IMR-90 (cell line): ENCODE data around the gene ZNF362. TPM values are rescaled to one million over a fixed set of nuclear protein-coding genes. Genes with fewer than 3 reads are reported as not detected.

Experiments used
- ATAC-seq: fragments of 200-7000 bp; cut with Tn5 transposase; 2 replicates; pipeline ENCODE4 v1.9.1; 2020; ENCODE audit warnings: low read depth, mild to moderate bottlenecking, moderate library complexity
- BruUV-seq: library from RNA; stranded (reverse); fragments of 400-500 nt; replicated peaks from 2 replicates; lab custom pipeline; 2021; lab: Mats Ljungman, UMichigan
- CTCF ChIA-PET: fragments of 300-600 bp; formaldehyde crosslinking; extraction: SDS; loops from one replicate; lab custom pipeline; 2021; ENCODE audit warnings: antibody characterized with exemption; lab: Yijun Ruan, JAX
- POLR2A ChIA-PET: fragments of 300-600 bp; sonication (Branson Sonifier 250); formaldehyde crosslinking; loops from one replicate; lab custom pipeline; 2022; ENCODE audit warnings: antibody characterized with exemption; ENCODE audit not compliant: unreplicated experiment; lab: Charles Lee
- DNase-seq: peaks from one replicate; pipeline ENCODE4 v3.0.0; 2013
- H2AFZ ChIP-seq: replicated peaks from 2 replicates; pipeline ENCODE3; 2013; ENCODE audit warnings: low read length, mild to moderate bottlenecking; ENCODE audit not compliant: poor library complexity
- H2AK5ac ChIP-seq: 2 replicates; pipeline ENCODE4 v1.6.1; 2013; ENCODE audit warnings: low read depth, low read length, inconsistent platforms
- H2AK9ac ChIP-seq: replicated peaks from 2 replicates; pipeline ENCODE3; 2013; ENCODE audit warnings: mild to moderate bottlenecking, low read depth, low read length, moderate library complexity; ENCODE audit not compliant: poor library complexity
- H2BK120ac ChIP-seq: 2 replicates; pipeline ENCODE4 v1.6.1; 2013; ENCODE audit warnings: low read depth, low read length, inconsistent platforms
- H2BK15ac ChIP-seq: 3 replicates; pipeline ENCODE4 v1.6.1; 2013; ENCODE audit warnings: low read depth, low read length, inconsistent platforms
- H2BK20ac ChIP-seq: 2 replicates; pipeline ENCODE4 v1.6.1; 2013; ENCODE audit warnings: low read depth, mild to moderate bottlenecking, inconsistent platforms, low read length, moderate library complexity
- H2BK5ac ChIP-seq: 2 replicates; pipeline ENCODE4 v1.6.1; 2013; ENCODE audit warnings: mild to moderate bottlenecking, low read depth, low read length, inconsistent platforms; ENCODE audit not compliant: poor library complexity, severe bottlenecking
- H3K14ac ChIP-seq: replicated peaks from 2 replicates; pipeline ENCODE4 v1.6.1; 2013; ENCODE audit warnings: low read depth, low read length, inconsistent platforms
- H3K18ac ChIP-seq: 2 replicates; pipeline ENCODE4 v1.6.1; 2013; ENCODE audit warnings: low read depth, low read length, control low read depth
- H3K23ac ChIP-seq: 2 replicates; pipeline ENCODE4 v1.6.1; 2013; ENCODE audit warnings: low read depth, low read length, inconsistent platforms
- H3K27ac ChIP-seq: 2 replicates; pipeline ENCODE4 v1.5.1; 2013; ENCODE audit warnings: mild to moderate bottlenecking, control low read depth, low read length; ENCODE audit not compliant: insufficient read depth
- H3K27me3 ChIP-seq: 2 replicates; pipeline ENCODE4 v1.6.1; 2013; ENCODE audit warnings: low read length; ENCODE audit not compliant: control insufficient read depth, insufficient read depth
- H3K36me3 ChIP-seq: 2 replicates; pipeline ENCODE4 v1.6.1; 2013; ENCODE audit warnings: low read length, mixed read lengths; ENCODE audit not compliant: control insufficient read depth, insufficient read depth
- H3K4ac ChIP-seq: 2 replicates; pipeline ENCODE4 v1.6.1; 2013; ENCODE audit warnings: low read depth, low read length, inconsistent platforms
- H3K4me1 ChIP-seq: 2 replicates; pipeline ENCODE4 v1.6.1; 2013; ENCODE audit warnings: low read length, mixed read lengths; ENCODE audit not compliant: control insufficient read depth, insufficient read depth
- H3K4me2 ChIP-seq: 2 replicates; pipeline ENCODE4 v1.6.1; 2013; ENCODE audit warnings: low read depth, mild to moderate bottlenecking, control low read depth, low read length, moderate library complexity
- H3K4me3 ChIP-seq: 2 replicates; pipeline ENCODE4 v1.5.1; 2013; ENCODE audit warnings: low read depth, mild to moderate bottlenecking, control low read depth, low read length, moderate library complexity; ENCODE audit not compliant: insufficient read depth
- H3K56ac ChIP-seq: 2 replicates; pipeline ENCODE4 v1.6.1; 2013; ENCODE audit warnings: low read length, inconsistent platforms; ENCODE audit not compliant: insufficient read depth; ENCODE audit errors: extremely low read depth
- H3K79me1 ChIP-seq, 2 experiments: 2 replicates each; pipeline ENCODE4 v1.6.1; 2013; ENCODE audit warnings: low read length in 2 of 2, inconsistent platforms in 1 of 2, low read depth in 1 of 2
- H3K9ac ChIP-seq: 2 replicates; pipeline ENCODE4 v1.6.1; 2013; ENCODE audit warnings: low read depth, low read length, control low read depth
- H3K9me1 ChIP-seq: 2 replicates; pipeline ENCODE4 v1.6.1; 2013; ENCODE audit warnings: low read length, inconsistent platforms; ENCODE audit not compliant: insufficient read depth
- H3K9me3 ChIP-seq: 2 replicates; pipeline ENCODE4 v1.6.1; 2013; ENCODE audit warnings: low read length; ENCODE audit not compliant: control insufficient read depth, insufficient read depth
- H4K20me1 ChIP-seq: 2 replicates; pipeline ENCODE4 v1.6.1; 2013; ENCODE audit warnings: low read length, inconsistent platforms; ENCODE audit not compliant: insufficient read depth
- H4K5ac ChIP-seq: 2 replicates; pipeline ENCODE4 v1.6.1; 2013; ENCODE audit warnings: mild to moderate bottlenecking, low read depth, low read length, control low read depth
- H4K8ac ChIP-seq, 2 experiments: 2 replicates each; pipeline ENCODE4 v1.6.1; 2013; ENCODE audit warnings: low read depth in 2 of 2, low read length in 2 of 2, control low read depth in 1 of 2, inconsistent platforms in 1 of 2
- H4K91ac ChIP-seq: 2 replicates; pipeline ENCODE4 v1.6.1; 2013; ENCODE audit warnings: low read depth, low read length, inconsistent platforms; ENCODE audit not compliant: insufficient read depth
- BHLHE40 ChIP-seq: fragments of 150-350 bp; IDR thresholded peaks from 2 replicates; pipeline ENCODE4 v1.6.1; 2016; ENCODE audit warnings: mild to moderate bottlenecking, low read depth, low read length
- CEBPB ChIP-seq: IDR thresholded peaks from 2 replicates; pipeline ENCODE4 v1.6.1; 2012; ENCODE audit warnings: low read depth, low read length, improper control_type of control experiment
- CHD1 ChIP-seq: IDR thresholded peaks from 2 replicates; pipeline ENCODE4 v1.6.1; 2012; ENCODE audit warnings: low read depth, low read length, improper control_type of control experiment
- FOS ChIP-seq: fragments of 150-350 bp; IDR thresholded peaks from 2 replicates; pipeline ENCODE4 v1.6.1; 2016; ENCODE audit warnings: low read depth, low read length
- MAFK ChIP-seq: IDR thresholded peaks from 2 replicates; pipeline ENCODE4 v1.6.1; 2012; ENCODE audit warnings: low read depth, low read length, improper control_type of control experiment
- MAZ ChIP-seq: IDR thresholded peaks from 2 replicates; pipeline ENCODE4 v1.6.1; 2012; ENCODE audit warnings: low read depth, mild to moderate bottlenecking, low read length, improper control_type of control experiment, moderate library complexity, borderline replicate concordance
- MXI1 ChIP-seq: IDR thresholded peaks from 2 replicates; pipeline ENCODE4 v1.6.1; 2012; ENCODE audit warnings: low read depth, mild to moderate bottlenecking, low read length, moderate library complexity, borderline replicate concordance
- NFE2L2 ChIP-seq: fragments of 150-350 bp; IDR thresholded peaks from 2 replicates; pipeline ENCODE4 v1.6.1; 2016; ENCODE audit warnings: low read depth, mild to moderate bottlenecking, low read length
- POLR2A ChIP-seq: IDR thresholded peaks from 2 replicates; pipeline ENCODE4 v1.6.1; 2012; ENCODE audit warnings: mild to moderate bottlenecking, low read depth, low read length
- RAD21 ChIP-seq: IDR thresholded peaks from 2 replicates; pipeline ENCODE4 v1.6.1; 2012; ENCODE audit warnings: low read length, improper control_type of control experiment
- RCOR1 ChIP-seq: IDR thresholded peaks from 2 replicates; pipeline ENCODE4 v1.6.1; 2012; ENCODE audit warnings: mild to moderate bottlenecking, low read length, improper control_type of control experiment; ENCODE audit not compliant: insufficient replicate concordance
- RFX5 ChIP-seq: IDR thresholded peaks from 2 replicates; pipeline ENCODE4 v1.8.0; 2012; ENCODE audit warnings: low read depth, mild to moderate bottlenecking, low read length, moderate library complexity
- SMC3 ChIP-seq: fragments of 150-350 bp; IDR thresholded peaks from 2 replicates; pipeline ENCODE4 v1.6.1; 2016; ENCODE audit warnings: low read depth, mild to moderate bottlenecking, antibody characterized with exemption, low read length, moderate library complexity
- WGBS, 2 experiments: methylation state at CpG; one replicate each; pipeline versions ENCODE4 v1.1.5 to v1.1.7; 2013; ENCODE audit warnings: missing lambda C conversion rate in 2 of 2; ENCODE audit not compliant: insufficient read length in 1 of 2; ENCODE audit errors: extremely low coverage in 2 of 2; 5-methylcytosine and 5-hydroxymethylcytosine counted together
- dilution Hi-C: fragments of 300-500 bp; cut with HindIII; formaldehyde crosslinking; loops from one replicate; pipeline ENCODE4 v1.14.3; 2018; ENCODE audit warnings: low sequenced_read_pairs; ENCODE audit not compliant: unreplicated experiment
- in situ Hi-C: fragments of 300-500 bp; cut with MboI; formaldehyde crosslinking; loops from 3 replicates; pipeline ENCODE4 v1.14.3; 2019; ENCODE audit warnings: low sequenced_read_pairs, inconsistent platforms, mixed read lengths
- intact Hi-C: fragments of 100-400 bp; cut with micrococcal nuclease; formaldehyde crosslinking; loops from 2 replicates; pipeline ENCODE4 v1.10.0; 2022
- polyA plus RNA-seq, 3 experiments: library from polyadenylated mRNA; depleted of rRNA; stranded (reverse); fragments of >200 nt; gene quantifications; 2 replicates each; pipeline ENCODE4 v1.2.3, GENCODE V29; 2012; ENCODE audit warnings: low replicate concordance in 1 of 3
- total RNA-seq: library from RNA; depleted of rRNA; stranded (reverse); fragments of >200 nt; gene quantifications from 2 replicates; pipeline ENCODE4 v1.2.3, GENCODE V29; 2012
- TF ChIP-seq, protein P1 (sequence below): conservative IDR thresholded peaks from 2 replicates; pipeline ENCODE4 v1.5.1; 2012; ENCODE audit warnings: mild to moderate bottlenecking, low read depth, low read length, improper control_type of control experiment
- TF ChIP-seq, protein P2 (sequence below): fragments of 150-350 bp; IDR thresholded peaks from 2 replicates; pipeline ENCODE4 v1.6.1; 2017; ENCODE audit warnings: mild to moderate bottlenecking, antibody characterized with exemption, low read length, low read depth

Gene ZNF362
- total and polyA plus RNA-seq, 2 of the 4 experiments (the other 2 are of a cell fraction) = 5.7 to 12.9 TPM

- Histone ChIP-seq H2AK5ac (peak overlapping the region; percentile 84), H3K18ac (peak overlapping the region; percentile 33; the same call in 1 of the 2 replicates), H3K27ac (no peak overlapping the region; the same call in 1 of the 2 replicates), H4K8ac (no peak overlapping the region), H2BK120ac (no peak overlapping the region), H4K91ac (no peak overlapping the region; the same call in 1 of the 2 replicates), H3K56ac (no peak overlapping the region), H2BK5ac (peak overlapping the region; percentile 31), H4K20me1 (peaks cover 4% of the 10 kb centered on the region; the same call in 1 of the 2 replicates), H3K14ac (peak overlapping the region; percentile 71; the same call in 1 of the 2 replicates), H3K4me2 (no peak overlapping the region), H2AK9ac (peak overlapping the region; percentile 88), H3K36me3 (peaks cover 9% of the 10 kb centered on the region), H3K79me1 (peaks cover 0 to 10% of the 10 kb centered on the region in 2 experiments; a peak in 1 of 4 replicates), H3K9me1 (peaks cover 3% of the 10 kb centered on the region), H3K4me3 (no peak overlapping the region), H3K4me1 (peaks cover 10% of the 10 kb centered on the region), H3K9ac (no peak overlapping the region), H4K5ac (no peak overlapping the region), H2BK20ac (no peak overlapping the region), H3K23ac (no peak overlapping the region), H2BK15ac (no peak overlapping the region), H3K4ac (peak overlapping the region; percentile 45; the same call in 1 of the 2 replicates), H3K27me3 (no peaks in the 10 kb centered on the region; the same call in 1 of the 2 replicates), H2AFZ (peak overlapping the region; percentile 39), H3K9me3 (no peaks in the 10 kb centered on the region)
- DNase-seq (peak; percentile 18), ATAC-seq (no peak)
- no TSS peak for BruUV-seq
- ChIA-PET CTCF (no interaction called here), POLR2A (no interaction called here)
- in situ Hi-C loops (no loop called here), intact Hi-C loops (no loop called here), dilution Hi-C loops (no loop called here)
- 86% methylated on average over 1 of the region's 4 CpGs; no CpG with 5 or more reads in 1 of the 2 experiments for WGBS, 2 experiments
- TF ChIP-seq, protein P1, sequence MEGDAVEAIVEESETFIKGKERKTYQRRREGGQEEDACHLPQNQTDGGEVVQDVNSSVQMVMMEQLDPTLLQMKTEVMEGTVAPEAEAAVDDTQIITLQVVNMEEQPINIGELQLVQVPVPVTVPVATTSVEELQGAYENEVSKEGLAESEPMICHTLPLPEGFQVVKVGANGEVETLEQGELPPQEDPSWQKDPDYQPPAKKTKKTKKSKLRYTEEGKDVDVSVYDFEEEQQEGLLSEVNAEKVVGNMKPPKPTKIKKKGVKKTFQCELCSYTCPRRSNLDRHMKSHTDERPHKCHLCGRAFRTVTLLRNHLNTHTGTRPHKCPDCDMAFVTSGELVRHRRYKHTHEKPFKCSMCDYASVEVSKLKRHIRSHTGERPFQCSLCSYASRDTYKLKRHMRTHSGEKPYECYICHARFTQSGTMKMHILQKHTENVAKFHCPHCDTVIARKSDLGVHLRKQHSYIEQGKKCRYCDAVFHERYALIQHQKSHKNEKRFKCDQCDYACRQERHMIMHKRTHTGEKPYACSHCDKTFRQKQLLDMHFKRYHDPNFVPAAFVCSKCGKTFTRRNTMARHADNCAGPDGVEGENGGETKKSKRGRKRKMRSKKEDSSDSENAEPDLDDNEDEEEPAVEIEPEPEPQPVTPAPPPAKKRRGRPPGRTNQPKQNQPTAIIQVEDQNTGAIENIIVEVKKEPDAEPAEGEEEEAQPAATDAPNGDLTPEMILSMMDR = no peak
- TF ChIP-seq RCOR1 (no peak), FOS (no peak), CHD1 (no peak), SMC3 (no peak), MAFK (no peak), RAD21 (no peak), CEBPB (no peak), MXI1 (no peak), RFX5 (no peak), POLR2A (no peak), BHLHE40 (no peak), MAZ (no peak), NFE2L2 (no peak)
- TF ChIP-seq, protein P2, sequence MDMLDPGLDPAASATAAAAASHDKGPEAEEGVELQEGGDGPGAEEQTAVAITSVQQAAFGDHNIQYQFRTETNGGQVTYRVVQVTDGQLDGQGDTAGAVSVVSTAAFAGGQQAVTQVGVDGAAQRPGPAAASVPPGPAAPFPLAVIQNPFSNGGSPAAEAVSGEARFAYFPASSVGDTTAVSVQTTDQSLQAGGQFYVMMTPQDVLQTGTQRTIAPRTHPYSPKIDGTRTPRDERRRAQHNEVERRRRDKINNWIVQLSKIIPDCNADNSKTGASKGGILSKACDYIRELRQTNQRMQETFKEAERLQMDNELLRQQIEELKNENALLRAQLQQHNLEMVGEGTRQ = no peak
Measured at GRCh38 chr1:33301273-33301984, 45.1 kb downstream of the ZNF362 start.
